ENCODE data around the gene KLHL5.

Gene KLHL5

GRCh38 chr4:39044364-39044955 lies 17.6 kb upstream of the KLHL5 start:
- peak; percentile 96 for DNase-seq

GRCh38 chr4:39044956-39045826 lies 16.8 kb upstream of the KLHL5 start:
- DNase-seq: peak; percentile 47

- DNase-seq: no peak
These were observed 16.2 kb upstream of the KLHL5 start for GRCh38 chr4:39045827-39046221.

GRCh38 chr4:39046249-39046648 lies 15.8 kb upstream of the KLHL5 start:
- DNase-seq: no peak

GRCh38 chr4:39047681-39048080 lies 14.4 kb upstream of the KLHL5 start:
- DNase-seq: no peak

- no peak for DNase-seq
These were observed 13.7 kb upstream of the KLHL5 start for GRCh38 chr4:39048311-39048710.

- no peak for DNase-seq
These were observed 11.4 kb upstream of the KLHL5 start for GRCh38 chr4:39050590-39050989.

DNA sequence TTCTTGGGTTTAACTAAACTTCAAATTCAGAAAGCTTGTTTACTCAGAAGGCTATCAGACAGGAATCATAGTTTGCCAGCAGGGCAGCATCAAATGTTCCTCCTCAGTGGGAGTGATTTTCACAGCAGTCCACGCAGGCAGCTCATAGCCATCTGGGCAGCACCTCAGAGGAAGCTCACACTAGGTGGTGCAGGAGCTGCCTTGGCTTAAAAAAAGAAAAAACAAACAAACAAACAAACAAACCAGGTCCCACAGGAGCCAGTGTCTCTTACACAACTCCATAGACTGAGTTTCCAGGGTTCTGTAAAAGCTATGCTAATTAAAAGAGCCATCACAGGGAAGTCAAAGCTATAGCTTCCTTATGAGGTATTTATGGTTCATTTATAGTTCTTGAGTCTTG lies 10.5 kb upstream of the KLHL5 start:
- DNase-seq: no peak

DNA sequence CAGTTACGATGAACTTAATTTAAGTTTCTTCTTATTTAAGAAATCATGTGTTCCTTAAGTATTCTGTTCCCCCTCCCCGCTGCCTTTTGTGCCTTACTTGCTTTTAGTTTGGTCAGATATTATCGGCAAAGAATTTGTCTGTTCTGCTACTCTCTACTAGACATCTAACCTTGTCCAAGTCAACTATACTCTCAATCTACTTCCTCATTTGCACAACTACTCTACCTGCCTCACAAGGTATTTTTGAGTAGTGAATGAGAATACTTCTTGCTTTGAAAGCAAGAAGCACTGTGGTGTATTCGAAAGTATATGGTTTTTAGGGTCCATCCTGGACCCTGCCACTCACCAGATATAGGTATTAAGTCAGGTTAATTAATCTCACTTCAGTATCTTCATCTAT lies 8.0 kb upstream of the KLHL5 start:
- DNase-seq: no peak

GRCh38 chr4:39054497-39054896 lies 7.5 kb upstream of the KLHL5 start:
- DNase-seq: no peak

DNA sequence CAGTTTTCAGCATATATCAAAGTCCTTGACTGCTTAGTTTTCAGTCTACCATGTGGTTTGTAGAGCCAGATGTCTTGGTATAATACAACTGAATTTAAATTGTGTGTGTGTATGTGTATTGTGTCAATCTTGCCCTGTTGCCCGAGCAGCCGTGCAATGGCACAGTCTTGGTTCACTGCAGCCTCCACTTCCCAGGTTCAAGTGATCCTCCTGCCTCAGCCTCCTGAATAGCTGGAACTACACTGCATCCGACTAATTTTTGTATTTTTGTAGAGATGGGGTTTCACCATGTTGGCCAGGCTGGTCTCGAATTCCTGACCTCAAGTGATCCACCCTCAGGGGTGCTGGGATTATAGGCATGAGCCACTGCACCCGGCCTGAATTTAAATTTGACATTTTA lies 6.0 kb upstream of the KLHL5 start:
- no peak for DNase-seq

- DNase-seq: no peak
These were observed 575 bp upstream of the KLHL5 start for GRCh38 chr4:39061457-39061856.

- no peak for DNase-seq
These were observed 702 bp downstream of the KLHL5 start for GRCh38 chr4:39062770-39063097.

DNA sequence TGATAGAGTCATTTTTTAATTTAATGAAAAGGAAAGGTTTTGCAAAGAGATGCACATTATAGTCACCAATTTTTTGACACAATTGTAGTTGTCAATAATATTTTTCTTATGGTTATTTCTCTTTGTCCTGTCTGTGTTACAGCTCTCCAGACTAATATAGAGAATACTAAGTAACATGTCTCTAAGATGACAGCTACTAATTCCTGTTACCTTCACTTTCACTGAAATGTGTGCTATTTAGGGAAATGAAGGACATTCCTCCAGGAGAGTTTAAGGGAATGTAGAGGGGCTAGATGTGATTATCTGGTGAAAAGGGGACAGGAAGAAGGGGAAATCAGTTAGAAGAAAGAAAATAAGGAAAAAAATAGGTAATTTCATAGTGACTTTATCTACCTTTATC lies 1.4 kb downstream of the KLHL5 start:
- DNase-seq: no peak

- DNase-seq: no peak
These were observed 4.3 kb downstream of the KLHL5 start for GRCh38 chr4:39066371-39066770.

DNA sequence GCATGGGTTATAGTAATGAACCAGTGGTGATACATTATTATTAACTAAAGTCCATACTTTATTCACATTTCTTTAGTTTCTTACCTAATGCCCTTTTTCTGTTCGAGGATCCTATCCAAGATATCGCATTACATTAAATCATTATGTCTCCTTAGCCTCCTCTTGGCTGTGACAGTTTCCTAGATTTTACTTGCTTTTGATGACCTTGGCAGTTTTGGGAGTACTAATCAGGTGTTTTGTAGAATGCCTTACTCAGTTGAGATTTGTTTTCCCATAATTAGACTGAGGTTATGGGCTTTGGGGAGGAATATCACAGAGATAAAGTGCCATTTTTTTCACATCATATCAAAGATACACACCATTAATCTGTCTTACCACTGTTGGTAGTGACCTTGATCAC lies 5.0 kb downstream of the KLHL5 start:
- DNase-seq: no peak

DNA sequence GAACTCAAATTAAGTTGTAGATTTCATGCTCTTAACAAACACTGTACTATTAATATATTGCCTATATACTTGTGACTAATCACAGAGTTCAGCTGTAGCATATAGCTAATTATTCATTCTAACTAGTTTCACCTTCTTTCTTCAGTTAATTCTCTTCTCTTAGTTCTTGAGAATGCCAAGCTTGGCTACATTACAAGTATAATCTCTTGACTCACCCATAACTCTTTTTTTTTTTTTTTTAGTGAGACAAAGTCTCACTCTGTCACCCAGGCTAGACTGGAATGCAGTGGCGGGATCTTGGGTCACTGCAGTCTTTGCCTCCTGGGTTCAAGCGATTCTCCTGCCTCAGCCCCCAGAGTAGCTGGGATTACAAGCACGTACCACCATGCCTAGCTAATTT lies 5.4 kb downstream of the KLHL5 start:
- no peak for DNase-seq

DNA sequence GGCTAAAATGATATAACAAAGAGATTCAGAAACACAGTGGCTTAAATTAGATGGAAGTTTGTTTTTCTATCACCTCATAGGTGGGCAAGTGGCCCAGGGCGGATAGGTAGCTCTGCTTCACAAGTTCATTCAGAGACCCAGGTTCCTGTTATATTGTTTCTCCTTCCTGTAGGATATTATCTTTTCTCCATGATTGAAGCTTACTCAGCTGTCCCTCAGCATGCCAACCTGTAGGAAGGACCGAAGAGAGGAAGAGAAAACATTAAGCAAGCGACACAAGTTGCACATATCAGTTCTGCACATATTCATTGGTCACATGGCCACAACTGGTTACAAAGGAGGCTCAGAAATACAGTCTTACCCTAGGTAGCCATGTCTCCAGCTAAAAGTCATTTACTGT lies 6.9 kb downstream of the KLHL5 start:
- no peak for DNase-seq

DNA sequence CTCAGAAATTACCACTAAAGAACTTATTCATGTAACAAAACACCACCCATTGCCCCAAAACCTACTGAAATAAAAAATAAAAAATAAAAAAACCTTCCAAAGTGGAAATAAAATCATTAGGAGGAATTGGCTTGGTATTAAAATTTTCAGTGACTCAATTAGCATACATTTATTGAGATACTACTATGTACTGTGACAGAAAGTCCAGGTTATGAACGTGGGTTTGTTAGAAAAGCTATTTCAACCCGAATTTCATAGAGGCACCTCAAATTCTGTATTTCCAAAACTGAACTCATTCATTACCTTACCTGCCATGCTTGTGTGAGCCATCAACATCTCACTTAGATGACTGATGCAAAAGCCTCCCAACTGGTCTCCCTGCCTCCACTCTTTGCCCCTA lies 16.8 kb downstream of the KLHL5 start:
- no peak for DNase-seq

GRCh38 chr4:39083164-39083563 lies 21.1 kb downstream of the KLHL5 start:
- DNase-seq: no peak

GRCh38 chr4:39085891-39086290 lies 23.9 kb downstream of the KLHL5 start:
- DNase-seq: no peak

GRCh38 chr4:39096847-39097246 lies 34.8 kb downstream of the KLHL5 start:
- no peak for DNase-seq

- no peak for DNase-seq
These were observed 35.3 kb downstream of the KLHL5 start for GRCh38 chr4:39097290-39097689.

DNA sequence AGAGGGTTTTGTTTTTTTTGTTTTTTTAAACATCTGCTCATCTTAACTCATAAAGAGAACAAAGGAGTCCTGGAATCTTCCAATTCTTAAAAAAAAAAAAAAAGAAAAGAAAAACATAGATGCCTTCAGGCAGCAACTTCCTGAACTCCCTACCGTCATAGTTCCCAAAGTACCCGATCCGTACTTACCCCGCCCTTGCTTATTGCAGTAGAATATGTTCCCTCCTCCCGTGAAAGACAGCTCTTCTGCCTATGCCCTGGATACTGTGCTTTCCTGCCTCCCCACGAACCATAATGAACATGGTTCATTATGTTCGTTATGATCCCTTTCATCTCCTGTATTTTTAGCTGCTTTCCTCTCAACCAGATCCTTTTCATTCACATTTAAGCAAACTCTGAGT lies 40.3 kb downstream of the KLHL5 start:
- DNase-seq: no peak

DNA sequence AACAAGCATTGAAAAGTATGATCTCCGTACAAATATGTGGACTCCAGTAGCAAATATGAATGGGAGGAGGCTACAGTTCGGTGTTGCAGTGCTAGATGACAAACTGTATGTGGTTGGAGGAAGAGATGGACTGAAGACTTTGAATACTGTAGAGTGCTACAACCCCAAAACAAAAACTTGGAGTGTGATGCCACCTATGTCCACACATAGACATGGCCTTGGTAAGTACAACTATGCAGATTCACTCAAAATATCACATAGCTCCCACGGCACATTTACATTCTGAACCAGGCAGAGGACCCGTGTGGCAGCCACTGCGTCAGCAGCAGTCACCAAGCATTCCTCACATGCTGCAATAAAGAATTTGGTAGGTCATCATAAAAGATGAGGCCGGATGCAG lies 41.3 kb downstream of the KLHL5 start:
- DNase-seq: no peak
